Umbilical cord (tissue), 2 donors: ENCODE data around the gene TLR9. TPM values are rescaled to one million over a fixed set of nuclear protein-coding genes. Genes with fewer than 3 reads are reported as not detected.
A peak's percentile ranks its signal among the peaks of the same experiment; 100 is the strongest.
"Not testable (repeated sequence)": the region's sequence is repeated elsewhere in the genome, so short reads cannot be mapped to it uniquely, and the experiment has no call there.

Experiments
- DNase-seq: peaks from one replicate; pipeline ENCODE4 v3.0.0-alpha.2; 2015; ENCODE audit warnings: low spot score
- total RNA-seq: library from RNA; depleted of rRNA; stranded (reverse); fragments of >200 nt; gene quantifications from one replicate; pipeline ENCODE4 v1.2.3, GENCODE V29; 2014; ENCODE audit warnings: low replicate concordance; ENCODE audit not compliant: insufficient read depth

The TLR9 gene, protein sequence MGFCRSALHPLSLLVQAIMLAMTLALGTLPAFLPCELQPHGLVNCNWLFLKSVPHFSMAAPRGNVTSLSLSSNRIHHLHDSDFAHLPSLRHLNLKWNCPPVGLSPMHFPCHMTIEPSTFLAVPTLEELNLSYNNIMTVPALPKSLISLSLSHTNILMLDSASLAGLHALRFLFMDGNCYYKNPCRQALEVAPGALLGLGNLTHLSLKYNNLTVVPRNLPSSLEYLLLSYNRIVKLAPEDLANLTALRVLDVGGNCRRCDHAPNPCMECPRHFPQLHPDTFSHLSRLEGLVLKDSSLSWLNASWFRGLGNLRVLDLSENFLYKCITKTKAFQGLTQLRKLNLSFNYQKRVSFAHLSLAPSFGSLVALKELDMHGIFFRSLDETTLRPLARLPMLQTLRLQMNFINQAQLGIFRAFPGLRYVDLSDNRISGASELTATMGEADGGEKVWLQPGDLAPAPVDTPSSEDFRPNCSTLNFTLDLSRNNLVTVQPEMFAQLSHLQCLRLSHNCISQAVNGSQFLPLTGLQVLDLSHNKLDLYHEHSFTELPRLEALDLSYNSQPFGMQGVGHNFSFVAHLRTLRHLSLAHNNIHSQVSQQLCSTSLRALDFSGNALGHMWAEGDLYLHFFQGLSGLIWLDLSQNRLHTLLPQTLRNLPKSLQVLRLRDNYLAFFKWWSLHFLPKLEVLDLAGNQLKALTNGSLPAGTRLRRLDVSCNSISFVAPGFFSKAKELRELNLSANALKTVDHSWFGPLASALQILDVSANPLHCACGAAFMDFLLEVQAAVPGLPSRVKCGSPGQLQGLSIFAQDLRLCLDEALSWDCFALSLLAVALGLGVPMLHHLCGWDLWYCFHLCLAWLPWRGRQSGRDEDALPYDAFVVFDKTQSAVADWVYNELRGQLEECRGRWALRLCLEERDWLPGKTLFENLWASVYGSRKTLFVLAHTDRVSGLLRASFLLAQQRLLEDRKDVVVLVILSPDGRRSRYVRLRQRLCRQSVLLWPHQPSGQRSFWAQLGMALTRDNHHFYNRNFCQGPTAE
- total RNA-seq, result 0.24 TPM

DNA sequence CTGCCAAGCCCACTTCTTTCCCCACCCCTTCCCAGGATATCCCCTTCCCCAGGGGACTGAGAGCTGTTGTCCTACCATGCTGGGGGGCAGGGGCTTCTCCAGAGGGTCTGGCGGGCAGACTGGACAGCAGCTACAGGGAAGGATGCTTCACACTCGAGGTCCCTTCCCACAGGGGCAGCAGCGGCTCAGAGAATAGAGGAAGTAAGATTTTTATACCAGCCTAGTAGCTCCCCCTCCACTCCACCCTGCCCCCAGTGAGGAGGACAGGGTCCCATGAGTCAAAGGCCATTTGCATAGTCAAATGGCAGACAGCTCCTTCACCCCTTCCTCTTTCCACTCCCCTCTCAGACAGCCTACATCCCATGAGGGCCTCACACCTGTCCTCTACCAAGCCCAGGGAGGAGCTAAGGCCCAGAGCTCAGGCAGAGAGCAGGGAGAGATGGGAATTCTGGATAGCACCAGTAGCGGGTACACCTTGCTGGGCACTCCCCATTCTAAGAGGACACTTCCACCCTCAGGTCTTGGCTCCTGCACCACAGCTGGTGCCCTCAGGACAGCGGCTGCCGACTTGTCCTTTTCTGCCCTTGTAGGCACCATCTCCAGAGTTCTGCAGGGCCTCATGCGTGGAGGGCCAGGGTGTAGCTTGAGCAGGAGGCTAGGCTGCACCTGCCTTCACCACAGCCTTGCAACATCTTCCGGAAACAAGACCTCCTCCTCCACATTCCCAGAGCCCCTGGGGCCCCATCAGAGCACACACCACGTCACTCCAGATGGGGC lies at the start of gene TLR9:
Gene TLR9 (minus strand): TSS at position 194 of the 777 bp plus-strand sequence. CDS start 116 bp downstream, at position 78.
- DNase-seq, result no peak

DNA sequence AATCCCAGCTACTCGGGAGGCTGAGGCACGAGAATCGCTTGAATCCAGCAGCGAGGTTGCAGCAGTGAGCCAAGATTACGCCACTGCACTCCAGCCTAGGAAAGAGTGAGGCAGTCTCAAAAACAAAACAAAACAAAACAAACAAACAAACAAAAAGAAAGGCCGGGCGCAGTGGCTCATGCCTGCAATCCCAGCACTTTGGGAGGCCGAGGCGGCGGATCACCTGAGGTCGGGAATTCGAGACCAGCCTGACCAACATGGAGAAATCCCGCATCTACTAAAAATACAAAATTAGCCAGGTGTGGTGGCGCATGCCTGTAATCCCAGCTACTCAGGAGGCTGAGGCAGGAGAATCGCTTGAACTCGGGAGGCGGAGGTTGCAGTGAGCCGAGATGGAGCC lies 49.3 kb upstream of the TLR9 start:
- DNase-seq, result not testable (repeated sequence)

DNA sequence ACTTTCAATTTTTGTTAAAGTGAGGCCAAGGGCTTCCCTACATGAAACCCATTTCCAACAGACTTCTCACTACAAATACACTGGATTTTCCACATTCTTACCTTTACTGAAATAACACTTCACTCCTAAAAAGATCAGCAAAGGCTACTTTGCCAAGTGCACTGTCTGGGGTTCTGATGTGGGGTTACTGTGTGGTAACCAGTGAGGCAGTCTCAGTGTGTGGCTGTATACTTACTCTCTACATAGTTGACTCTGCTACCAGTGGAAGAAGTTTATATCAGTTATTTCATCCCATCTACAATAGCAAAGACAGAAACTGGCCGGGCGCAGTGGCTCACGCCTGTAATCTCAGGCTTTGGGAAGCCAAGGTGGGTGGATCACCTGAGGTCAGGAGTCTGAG lies 47.4 kb upstream of the TLR9 start:
- no peak for DNase-seq

DNA sequence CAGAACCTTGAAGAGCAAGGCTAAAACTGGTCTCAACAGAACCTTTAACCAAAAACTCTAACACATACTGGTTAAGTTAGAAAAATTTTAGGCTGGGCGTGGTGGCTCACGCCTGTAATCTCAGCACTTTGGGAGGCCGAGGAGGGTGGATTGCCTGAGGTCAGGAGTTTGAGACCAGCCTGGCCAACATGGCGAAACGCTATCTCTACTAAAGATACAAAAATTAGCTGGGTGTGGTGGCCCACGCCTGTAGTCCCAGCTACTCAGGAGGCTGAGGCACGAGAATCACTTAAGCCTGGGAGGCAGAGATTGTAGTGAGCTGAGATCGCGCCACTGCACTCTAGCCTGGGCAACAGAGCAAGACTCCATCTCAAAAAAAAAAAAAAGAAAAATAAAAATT lies 46.7 kb upstream of the TLR9 start:
- not testable (repeated sequence) for DNase-seq

DNA sequence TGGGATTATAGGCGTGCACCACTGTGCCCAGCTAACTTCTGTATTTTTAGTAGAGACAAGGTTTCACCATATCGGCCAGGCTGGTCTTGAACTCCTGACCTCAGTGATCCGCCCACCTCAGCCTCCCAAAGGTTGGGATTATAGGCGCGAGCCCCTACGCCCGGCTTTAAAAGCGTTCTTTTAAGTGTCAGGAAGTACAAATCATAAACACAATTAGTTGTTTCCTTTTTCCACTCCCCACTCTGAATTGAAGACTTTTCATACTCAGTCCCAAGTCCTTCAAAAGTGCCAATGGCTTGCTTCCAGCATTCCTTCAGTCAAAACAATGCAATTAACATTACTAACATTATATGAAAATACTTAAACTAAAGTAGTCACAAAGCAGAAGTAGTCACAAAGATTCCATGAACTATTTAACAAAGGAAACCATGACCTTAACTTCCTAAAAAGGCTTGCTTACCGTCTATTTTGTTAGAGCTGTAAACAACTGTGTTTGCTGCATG lies 44.9 kb upstream of the TLR9 start:
- DNase-seq, result peak; percentile 22

DNA sequence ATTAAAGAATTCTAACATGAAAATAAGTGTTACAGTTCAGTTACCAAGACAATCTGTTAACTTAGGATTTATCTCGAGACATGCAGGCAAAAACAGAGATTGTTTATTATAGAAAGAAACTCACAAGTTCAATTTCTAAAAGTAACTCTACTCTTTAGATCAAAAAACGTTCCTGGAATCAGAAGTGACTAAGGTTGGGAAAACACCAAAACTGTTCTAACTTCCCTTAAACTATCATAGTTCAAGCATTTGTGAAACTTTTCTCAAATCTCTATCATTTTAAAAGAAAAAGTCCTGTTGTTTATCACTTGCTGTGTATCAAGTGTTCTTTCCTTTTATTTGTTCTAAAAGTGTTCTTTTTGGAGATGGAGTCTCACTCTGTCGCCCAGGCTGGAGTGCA lies 44.3 kb upstream of the TLR9 start:
- no peak for DNase-seq

DNA sequence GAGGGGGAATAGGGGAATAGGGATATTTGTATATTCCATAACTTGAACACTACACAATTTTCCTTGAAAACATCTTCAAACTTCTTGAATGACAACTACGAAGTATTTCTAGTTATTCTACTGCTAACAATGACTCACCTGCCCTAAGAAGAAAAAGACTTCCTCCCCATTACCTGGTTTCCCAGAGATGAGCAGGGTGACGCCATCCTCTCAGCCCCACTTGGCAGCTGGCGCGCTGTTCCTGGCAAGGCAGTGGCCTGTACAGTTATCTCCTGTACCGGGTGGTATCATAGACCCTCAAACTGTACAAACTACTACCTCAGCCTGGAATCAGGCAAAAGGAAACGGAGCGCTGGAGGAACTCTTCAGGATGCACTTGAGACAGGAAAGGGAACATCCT lies 42.6 kb upstream of the TLR9 start:
- no peak for DNase-seq

DNA sequence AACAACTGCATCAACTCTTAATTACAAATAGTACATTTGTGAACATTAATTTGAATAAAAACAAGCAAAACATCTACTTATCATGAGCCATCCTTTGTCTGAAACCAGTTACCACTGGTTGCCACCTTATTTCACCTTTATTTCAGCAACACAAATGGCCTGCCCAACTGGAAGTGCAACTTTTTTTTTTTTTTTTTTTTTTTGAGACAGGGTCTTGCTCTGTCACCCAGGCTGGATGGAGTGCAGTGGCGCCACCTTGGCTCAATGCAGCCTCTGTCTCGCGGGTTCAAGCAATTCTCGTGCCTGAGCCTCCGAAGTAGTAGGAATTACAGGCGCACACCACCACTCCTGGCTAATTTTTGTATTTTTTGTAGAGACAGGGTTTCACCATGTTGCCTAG lies 39.9 kb upstream of the TLR9 start:
- DNase-seq, result no peak

DNA sequence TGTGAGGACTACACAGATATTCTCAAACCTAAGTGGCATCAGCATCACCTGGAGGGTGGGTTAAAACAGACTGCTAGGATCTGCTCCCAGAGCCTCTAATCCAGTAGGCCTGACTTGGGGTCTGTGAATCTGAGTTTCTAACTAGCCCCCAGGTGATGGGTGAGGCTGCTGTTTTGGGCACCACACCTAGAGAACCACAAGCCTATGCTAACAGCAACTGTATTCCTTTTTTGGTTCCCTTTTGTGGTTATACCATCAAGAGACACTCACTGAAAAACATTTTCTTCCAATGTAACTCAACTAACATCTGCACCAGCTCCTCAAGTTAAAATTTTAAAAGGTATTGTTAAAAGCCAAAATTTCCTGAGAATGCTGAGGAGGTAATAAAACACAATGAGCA lies 37.0 kb upstream of the TLR9 start:
- no peak for DNase-seq

DNA sequence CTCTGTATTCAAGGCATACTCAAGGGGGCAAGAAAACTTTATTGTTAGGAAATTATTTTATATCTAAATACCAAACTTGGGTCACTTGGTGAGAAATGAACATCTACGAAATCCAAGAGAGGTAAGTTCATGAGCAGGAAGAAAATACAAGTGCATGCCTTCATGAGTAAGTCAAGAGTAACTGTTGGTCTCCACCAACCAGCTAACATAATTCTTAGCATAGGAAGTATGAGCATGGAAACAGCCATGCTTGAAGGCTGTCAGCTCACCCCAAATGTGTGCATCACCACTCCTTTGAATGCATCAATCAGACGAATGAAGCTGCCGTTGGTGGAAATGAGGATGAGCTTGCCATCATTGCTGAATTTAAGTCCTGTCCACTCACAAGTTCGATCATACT lies 34.0 kb upstream of the TLR9 start:
- DNase-seq, result no peak

DNA sequence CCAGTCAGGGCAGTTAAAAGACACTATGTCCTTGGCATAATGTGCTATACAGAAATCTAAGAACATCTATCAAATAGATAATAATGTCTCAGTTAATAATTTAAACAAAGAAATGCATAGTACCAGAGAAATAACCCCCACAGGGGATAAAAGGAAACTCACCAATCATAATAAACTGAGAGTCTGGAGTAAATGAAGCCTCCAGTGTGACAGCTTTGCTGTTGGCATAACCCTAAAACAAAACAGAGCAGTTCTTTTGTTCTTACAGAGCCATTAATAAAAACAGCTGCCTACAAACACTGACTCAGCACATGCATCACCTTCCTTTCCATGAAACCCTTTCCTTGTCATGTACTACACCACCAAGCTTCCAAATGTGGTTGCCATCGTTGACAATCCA lies 33.6 kb upstream of the TLR9 start:
- no peak for DNase-seq

DNA sequence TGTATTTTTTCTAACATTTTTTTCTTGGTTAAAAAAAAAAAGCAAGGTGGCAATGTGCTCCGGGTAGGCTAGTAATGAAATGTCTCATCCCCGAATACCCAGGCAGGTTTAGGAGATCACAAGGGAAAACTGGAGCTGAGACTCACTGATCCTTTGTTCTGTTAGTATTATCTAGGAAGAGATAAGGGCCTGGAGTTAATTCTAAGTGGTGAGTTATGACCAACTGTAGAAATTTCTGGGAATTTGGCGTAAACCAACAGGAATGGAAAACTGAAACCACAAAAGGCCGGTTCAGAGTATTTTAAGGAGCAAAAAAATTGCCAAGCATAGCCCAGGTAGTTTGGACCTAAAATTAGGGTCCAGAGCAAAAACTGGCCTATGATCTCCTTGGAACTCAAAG lies 32.5 kb upstream of the TLR9 start:
- no peak for DNase-seq

DNA sequence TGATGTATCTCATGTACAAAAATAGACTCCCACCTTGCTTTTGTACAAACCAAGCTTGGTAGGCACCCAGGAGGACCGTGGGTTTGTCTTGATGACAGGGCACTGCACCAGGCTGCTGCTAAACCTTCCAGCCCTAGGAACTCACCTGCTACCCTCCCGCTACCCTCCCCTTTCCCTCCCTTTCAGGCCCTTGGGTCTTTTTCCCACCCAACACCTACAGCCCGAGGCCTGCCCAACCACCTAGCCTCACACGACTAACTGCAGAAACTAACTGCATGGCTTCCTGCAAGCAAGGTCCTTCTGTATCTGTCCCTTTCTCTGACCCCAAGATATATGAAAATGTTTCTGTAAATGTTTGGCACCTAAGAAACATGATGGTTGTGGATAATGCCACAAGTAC lies 31.2 kb upstream of the TLR9 start:
- DNase-seq, result no peak

DNA sequence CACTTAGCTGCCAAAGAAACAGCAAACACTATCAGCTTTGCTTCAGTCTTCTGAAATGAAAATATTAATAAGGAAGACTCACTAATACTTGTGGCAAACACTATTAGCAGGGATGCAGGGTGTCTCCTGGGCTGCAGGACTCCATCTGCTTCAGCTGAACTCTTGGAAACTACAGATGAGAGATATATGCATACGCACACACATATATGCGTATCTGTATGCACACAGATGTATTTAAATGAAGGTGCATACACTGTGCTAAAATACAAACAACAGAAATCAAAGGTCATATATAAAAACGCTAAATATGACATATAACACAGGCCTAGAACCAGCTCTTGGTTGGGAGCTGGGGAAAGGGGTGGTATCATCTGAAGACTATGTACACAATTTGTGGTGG lies 30.7 kb upstream of the TLR9 start:
- no peak for DNase-seq

DNA sequence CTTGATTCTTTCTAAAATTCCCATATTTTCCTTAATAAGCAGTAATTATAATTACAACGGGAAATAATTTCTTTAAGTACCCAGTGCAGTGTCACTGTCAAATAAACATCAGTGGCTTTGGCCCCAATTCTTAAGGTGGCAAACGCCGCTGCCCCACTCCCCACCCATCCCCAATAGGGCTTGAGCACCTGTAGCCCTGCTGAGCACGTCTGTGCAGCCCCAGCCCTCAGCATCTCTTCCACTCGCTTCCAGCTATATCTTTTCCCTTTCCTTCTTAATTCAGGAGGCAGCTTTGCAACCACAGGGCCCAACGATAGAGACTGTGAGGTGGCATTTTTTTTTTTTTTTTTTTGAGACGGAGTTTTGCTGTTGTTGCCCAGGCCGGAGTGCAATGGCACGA lies 29.2 kb upstream of the TLR9 start:
- DNase-seq, result no peak

DNA sequence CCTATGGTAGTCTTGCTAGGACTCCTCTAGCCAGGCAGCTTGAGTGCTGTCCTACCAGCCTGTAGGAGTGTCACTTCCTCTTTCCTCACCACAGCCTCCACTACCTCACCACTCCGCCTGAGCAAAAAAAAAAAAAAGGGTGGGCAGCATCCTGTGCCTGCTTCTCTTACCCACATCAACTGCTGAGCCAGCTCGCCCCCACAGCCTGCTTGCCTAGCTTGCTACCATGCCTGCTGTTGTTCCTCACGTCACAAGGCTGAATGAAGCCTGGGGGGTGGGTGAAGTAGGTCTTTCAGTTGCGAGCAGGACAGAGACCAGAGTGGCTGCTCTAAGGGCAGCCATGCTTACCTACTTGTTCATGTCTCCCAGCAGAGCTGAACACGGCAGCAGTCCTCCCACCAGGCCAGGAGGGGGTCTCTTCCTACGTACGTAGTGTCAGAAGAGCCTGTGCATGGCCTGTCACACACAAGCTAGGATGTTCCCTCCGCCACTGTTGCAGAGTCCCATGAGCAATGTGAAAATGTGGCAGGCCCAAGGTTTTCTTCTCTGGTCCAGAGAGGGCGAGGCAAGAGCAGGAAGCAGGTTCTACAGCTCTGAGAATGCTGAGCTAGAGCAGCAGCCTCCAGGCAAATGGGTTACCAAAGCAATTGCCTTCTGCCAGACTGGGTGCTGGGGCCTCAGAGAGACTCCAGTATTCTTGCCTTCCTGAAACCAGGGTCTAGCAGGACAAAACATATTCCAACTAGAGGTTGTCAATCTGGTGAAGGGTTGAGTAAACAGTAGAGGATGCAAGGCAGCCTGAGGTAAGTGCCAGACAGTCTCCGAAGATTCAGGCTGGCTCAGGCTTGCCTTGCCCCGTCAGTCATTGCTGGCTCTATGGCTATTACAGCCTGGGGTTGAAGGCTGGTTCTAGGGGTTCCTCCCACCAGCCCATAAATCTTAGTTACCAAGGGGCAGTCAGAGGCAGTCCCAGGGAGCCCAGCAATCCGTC lies 28.2 kb upstream of the TLR9 start:
- peak; percentile 54 for DNase-seq

DNA sequence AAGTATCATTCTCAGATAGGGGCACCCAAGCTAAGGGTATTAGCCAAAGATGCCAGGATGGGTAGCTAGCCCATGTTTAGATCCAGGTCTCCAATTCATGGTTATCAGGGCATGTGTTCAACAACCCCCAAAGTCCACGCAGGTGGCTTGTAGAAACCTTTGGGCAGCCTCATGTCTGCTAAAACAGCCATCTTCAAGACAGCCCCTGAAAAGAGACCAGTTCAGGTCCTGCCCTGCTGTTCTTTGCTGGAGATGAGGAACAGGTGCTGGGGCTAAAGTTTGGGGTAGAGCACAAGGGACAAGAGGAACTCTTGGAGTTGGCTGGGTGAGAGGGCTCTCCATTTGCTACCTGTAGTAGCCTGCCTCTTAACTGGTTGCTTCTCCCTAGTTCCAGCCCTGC lies 24.7 kb upstream of the TLR9 start:
- no peak for DNase-seq

DNA sequence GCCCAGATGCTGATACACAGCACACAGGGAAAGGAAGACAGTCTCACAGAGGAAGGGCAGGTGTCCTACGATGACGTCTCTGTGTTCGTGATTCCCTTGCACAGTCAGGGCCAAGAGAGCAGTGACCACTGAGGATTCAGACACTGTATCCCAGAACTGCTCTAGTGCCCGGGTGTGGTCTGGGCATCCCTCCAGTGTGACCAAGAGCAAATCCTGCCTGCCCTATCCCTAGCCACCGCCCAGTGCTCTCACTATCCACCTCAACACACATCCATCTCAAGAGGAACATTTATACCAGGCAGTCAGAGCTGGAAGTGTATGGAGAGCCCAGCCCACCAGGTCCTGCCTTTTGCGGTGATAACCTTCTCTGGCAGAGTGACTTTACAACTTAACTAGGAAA lies 24.2 kb upstream of the TLR9 start:
- no peak for DNase-seq

DNA sequence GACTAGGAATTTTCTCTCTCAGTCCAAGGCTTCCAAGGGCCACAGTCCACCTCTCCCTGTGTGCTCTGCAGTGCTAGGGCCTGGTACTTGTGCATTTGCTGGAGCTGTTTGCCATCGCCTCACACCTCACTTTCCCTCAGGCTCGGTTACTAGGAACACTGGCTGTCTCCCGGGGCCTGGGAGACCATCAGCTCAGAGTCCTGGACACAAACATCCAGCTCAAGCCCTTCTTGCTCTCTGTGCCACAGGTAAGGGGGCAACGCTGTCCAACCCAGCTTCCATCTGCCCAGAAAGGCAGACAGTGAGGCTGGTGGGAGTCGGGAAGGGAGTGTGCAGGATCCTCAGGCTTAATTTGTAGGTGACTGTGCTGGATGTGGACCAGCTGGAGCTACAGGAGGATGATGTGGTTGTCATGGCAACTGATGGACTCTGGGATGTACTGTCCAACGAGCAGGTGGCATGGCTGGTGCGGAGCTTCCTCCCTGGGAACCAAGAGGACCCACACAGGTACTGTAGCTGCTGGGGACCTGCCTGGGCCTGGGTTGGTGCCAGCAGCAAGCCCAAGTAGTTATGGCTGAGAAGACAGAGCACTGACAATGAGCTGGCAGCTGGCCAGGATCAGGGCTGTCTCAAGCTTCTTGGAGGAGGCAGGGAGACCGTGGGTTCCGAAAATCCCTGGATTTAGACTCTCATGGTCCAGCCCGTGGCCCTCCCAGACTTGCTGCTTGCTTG lies 23.5 kb upstream of the TLR9 start:
- peak; percentile 21 for DNase-seq

DNA sequence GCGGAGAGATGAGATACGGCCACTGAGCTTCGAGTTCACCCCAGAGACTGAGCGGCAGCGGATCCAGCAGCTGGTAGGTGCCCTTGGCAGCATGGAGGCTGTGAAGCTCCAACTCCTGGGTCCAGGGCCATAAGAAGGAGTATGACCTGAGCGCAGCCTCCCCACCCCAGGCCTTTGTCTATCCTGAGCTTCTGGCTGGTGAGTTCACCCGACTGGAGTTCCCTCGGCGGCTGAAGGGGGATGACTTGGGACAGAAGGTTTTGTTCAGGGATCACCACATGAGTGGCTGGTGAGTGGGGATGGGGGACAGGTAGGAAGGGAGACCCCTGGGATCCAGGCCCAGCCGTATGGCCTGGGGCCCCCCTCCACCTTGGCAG lies 22.7 kb upstream of the TLR9 start:
- DNase-seq, result no peak
